DND-41 (cell line): Measurements from ENCODE around the gene TSHZ2.

Experiments
- EZH2 ChIP-seq: IDR thresholded peaks from 3 replicates; pipeline ENCODE4 v1.6.1; 2012; ENCODE audit warnings: borderline replicate concordance, low read depth, mild to moderate bottlenecking, moderate library complexity, low read length, inconsistent platforms; ENCODE audit not compliant: severe bottlenecking
- TF ChIP-seq, protein P1 (sequence below): IDR thresholded peaks from 2 replicates; pipeline ENCODE4 v1.5.1; 2012; ENCODE audit warnings: borderline replicate concordance, low read length, moderate library complexity, mild to moderate bottlenecking; ENCODE audit not compliant: poor library complexity, severe bottlenecking; ENCODE audit errors: extremely low read depth

- TF ChIP-seq, protein P1, sequence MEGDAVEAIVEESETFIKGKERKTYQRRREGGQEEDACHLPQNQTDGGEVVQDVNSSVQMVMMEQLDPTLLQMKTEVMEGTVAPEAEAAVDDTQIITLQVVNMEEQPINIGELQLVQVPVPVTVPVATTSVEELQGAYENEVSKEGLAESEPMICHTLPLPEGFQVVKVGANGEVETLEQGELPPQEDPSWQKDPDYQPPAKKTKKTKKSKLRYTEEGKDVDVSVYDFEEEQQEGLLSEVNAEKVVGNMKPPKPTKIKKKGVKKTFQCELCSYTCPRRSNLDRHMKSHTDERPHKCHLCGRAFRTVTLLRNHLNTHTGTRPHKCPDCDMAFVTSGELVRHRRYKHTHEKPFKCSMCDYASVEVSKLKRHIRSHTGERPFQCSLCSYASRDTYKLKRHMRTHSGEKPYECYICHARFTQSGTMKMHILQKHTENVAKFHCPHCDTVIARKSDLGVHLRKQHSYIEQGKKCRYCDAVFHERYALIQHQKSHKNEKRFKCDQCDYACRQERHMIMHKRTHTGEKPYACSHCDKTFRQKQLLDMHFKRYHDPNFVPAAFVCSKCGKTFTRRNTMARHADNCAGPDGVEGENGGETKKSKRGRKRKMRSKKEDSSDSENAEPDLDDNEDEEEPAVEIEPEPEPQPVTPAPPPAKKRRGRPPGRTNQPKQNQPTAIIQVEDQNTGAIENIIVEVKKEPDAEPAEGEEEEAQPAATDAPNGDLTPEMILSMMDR: no peak
- no peak for TF ChIP-seq EZH2
These were observed 552.6 kb downstream of the TSHZ2 start for GRCh38 chr20:53524589-53525312.
